ENCODE results near the gene ZCCHC7.

The ZCCHC7 gene

DNA sequence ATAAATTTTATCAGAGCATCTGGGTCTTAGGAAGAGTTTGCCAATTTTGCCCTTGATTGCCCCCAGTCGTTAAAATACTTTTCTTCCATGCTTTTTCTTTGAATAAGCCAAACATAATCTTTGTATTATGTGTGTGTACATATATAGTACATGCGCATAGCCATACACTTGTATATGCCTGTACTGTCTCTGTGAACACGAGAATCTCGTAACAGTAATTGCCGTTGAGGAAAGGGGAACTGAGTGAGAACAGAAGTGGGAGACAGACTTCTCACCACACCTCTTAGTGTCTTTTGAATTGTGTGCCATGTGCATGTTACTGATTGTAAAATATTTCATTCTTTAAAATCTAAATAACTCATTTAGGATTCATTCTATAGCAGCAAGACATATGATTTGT, 222.5 kb downstream of the ZCCHC7 start:
- DNase-seq, result no peak

DNA sequence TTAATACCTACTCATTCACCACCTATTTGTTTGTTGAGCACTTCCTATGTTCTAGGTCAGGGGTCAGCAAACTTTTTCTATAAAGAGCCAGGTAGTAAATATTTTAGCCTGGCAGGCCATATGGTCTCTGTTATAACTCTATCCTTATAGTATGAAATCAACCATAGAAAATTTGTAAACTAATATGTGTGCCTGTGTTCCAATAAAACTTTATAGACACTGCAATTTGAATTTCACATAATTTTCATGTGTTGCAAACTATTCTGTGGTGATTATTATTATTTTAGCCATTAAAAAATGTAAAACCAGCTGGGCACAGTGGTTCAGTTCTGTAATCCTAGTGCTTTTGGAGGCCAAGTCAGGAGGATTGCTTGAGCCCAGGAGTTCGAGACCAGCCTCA, 223.3 kb downstream of the ZCCHC7 start:
- DNase-seq, result no peak

DNA sequence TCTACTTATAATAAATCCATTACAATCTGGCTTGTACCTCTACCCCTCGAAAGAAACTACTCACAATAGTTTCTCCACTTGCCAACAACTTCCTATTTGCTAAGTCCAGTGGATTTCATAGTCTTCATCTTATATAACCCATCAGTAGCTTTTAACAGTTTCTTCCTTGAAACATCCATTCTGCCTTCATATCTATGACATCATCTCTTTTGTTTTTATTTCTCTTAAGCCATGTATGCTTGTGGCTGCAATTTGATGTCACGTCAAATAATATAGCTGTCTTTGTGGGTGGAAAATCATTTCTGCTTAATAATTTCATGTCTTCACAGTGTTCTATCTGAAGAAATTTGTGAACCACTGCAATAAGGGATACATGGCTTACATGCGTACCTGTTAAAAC, 224.7 kb downstream of the ZCCHC7 start:
- no peak for DNase-seq

DNA sequence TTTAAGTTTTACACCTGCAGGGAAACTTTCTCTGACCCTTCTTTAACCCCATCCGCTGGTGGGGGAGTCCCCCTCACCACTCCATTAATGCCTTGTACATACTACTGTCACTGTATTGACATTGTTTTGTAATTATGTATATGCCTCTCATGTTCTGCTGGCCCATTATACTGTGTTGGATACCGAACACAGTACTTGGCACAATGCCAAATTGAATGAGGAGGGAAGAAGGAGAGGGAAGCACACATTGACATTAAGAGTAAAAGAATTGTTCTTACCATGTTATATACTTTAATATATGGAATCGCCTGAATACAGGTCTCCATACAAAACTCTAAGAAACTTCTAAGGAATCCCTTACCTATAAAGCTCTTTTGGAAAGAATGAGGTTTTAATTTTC, 228.5 kb downstream of the ZCCHC7 start:
- no peak for DNase-seq

DNA sequence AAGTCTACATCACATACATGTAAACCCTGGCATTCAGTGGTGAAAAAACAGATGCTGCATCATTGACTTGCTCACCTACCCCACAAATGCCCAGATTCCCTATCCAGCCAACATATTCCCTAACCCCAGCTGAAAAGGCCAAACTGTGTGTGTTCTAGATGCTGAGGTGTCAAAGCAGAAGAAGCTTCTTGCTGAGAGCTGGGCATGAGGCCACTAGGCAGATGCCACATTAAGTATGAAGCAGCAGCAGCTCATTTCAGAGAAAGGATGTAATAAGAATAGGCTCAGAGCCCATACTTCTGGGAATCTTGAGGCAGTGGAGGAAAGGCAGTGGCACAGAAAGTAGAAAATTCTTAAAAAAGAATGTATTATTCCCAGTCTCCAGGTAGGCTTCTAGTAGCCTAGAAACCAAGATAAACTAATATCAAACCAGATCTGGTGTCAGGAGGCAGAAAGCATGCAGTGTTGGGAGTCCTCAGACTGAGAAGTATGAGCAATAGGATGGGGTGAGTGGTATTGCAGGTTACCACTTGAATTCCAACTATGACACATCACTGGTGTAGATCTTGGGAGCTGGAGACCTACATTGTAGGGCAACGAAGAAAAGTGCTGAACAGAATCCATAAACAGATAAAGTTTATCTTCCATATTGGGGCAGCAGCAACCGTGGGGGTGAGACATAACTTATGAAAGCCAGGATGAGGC, 230.3 kb downstream of the ZCCHC7 start:
- no peak for DNase-seq

DNA sequence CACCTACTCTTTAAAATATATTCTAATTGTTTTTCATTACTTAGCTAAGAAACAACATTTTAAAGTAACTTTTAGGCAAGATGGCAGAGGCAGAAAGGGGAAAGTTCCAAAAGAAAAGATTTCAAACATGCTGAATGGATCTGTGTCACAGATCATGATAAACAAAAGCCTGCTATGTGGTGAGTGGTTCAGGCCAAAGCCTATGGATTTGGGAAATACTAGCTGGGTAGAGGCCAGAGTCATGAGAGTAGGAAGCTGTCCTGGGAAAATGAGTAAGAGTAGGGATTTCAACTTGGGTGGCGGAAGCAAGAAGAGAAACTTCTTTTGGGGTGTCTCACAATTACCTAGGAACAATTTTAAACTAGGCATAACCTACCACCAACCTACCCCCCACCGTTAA, 233.4 kb downstream of the ZCCHC7 start:
- DNase-seq, result no peak

DNA sequence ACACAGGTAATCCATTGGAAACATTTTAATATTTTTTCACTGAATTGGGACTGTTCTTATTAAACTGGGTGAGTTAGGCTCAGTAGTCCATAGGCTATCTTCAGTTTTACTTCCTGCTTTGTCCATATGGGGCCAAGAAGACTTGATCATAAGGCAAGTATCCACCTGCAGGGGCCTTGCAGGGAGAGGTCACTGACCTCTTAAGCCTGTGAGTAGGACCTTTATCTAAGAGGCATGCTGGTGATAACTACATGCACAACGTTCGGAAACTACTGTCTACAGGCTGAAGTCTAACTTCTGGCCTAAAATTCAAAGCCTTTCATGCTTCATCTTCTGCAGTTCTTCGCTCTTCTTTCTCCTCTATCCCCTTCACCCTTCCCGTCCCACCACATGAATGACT, 242.1 kb downstream of the ZCCHC7 start:
- no peak for DNase-seq

DNA sequence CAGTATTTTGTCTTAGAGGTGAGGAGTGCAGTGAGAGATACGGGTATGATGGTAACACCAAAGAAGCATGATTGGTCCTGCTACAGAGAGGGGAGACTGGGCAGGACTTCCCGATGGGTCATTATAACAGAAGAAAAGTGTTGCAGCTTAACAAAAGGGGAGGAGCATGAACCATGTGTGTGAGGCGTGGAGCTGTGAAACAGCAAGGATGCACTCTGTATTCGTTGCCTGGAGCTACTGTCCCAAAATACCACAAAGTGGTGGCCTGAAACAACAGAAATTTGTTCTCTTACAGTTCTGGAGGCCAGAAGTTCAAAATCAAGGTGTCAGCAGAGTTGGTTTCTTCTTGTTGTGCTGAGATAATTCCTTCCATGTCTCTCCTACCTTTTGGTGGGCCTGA, 242.8 kb downstream of the ZCCHC7 start:
- no peak for DNase-seq

DNA sequence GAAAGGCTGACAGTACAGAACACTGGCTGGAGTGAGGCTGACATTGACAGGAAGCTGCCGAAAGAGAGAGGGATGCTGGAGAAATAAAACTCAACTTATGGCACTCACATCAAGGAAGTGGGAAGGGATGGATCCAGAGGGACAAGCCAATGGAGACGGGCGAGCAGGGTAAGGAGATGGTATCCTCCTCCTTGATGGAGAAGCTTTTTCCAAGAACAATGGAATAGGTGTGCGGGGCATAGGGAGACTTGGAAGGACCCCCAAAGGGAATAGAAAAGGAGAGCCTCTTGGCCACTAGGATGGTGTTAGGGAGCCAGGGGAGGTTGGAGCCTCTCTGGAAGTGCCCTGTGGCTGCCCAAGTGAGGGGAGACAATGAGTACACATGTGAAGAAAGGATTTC, 243.8 kb downstream of the ZCCHC7 start:
- DNase-seq, result no peak

DNA sequence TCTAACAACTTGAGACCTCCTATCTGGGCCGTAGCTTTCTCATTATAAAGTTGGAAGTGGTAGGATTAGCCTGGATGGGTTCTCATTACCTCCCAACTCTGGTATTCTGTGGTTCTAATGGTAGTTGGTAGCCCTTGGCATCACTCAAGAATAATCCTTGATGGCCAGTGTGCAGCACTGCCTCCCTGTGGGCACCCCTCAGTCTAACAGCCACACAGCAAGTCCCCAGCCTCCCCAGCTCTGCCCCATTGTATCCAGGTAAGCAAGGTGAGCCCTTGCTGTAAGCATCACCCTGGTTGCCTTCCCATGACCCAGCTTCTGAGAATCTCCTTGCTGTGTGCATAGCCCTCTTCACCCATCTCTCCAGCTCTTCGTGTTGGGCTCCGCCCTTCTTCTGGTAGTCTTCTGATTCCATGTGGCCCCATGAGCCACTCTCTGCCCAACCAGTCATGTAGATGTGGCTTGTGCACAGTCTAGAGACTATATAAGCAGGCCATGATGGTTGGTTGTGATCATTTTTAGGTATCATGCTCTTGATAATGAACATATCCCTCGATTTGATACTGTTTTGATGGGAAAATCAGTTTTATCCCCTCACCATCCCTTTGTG, 244.5 kb downstream of the ZCCHC7 start:
- no peak for DNase-seq

DNA sequence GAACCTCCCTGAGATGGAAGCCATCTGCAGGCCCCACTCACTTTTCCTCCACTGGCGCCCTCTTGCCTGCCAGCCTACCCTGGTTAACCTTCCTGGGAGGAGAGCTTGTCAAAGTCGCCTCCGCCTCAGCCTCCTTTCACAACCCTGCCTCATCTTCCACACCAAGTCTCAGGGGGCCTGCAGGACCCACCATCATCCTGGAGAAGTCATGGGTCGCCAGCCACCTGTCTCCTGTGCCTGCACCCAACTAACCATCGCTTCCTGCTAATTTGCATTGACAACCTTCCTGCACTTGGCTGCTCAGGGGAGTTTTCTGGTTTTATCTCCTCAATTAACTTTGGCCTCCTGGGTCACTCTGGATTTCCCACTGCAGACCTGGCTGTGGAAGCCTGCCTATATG, 249.3 kb downstream of the ZCCHC7 start:
- DNase-seq, result no peak

DNA sequence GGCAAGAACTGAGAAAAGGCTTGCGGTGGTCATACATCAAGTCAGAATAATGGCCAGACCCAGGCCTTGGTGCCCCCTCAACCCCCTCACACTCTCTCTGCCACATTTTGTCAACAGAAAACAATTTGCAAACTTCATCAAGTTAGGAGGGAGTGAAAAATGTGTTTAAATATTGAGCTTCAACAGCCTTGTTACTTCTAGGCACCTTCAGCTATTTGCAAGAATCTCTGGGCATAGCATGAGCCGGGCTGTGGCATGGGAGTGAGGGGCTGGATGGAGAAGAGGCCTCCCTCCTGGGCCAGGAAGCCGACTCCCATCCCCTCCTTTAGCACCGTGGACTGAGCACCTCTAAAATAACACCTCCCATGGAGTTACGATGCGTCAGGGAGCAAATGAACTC, 249.9 kb downstream of the ZCCHC7 start:
- DNase-seq, result no peak

DNA sequence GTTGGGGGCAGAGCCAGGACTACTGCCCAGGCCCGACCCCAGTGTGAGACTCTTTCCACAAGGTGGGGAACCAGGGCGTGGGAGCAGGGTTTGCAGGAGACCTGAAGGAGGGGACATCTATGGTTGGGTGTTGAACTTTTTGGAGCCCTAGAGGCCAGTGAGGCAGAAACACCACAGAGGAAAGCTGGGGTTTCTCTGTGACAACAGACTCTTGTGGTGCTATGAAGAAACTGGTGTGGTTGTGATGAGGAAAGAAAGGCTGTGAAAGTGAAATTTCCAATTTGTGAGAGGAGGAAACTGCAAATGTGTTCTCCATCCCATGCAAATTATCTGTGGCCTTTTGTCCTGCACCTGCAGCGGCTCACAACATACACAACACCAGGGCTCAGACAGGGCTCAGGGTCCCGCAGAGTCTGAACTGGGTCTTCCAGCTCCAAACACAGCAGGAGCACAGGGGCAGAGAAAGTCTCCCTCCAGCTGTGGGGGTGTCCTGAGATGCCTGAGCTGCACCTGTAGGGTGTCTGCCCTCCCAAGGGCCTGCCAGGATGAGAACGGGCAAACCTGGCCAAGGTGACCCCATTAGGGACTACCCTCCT, 250.7 kb downstream of the ZCCHC7 start:
- no peak for DNase-seq

DNA sequence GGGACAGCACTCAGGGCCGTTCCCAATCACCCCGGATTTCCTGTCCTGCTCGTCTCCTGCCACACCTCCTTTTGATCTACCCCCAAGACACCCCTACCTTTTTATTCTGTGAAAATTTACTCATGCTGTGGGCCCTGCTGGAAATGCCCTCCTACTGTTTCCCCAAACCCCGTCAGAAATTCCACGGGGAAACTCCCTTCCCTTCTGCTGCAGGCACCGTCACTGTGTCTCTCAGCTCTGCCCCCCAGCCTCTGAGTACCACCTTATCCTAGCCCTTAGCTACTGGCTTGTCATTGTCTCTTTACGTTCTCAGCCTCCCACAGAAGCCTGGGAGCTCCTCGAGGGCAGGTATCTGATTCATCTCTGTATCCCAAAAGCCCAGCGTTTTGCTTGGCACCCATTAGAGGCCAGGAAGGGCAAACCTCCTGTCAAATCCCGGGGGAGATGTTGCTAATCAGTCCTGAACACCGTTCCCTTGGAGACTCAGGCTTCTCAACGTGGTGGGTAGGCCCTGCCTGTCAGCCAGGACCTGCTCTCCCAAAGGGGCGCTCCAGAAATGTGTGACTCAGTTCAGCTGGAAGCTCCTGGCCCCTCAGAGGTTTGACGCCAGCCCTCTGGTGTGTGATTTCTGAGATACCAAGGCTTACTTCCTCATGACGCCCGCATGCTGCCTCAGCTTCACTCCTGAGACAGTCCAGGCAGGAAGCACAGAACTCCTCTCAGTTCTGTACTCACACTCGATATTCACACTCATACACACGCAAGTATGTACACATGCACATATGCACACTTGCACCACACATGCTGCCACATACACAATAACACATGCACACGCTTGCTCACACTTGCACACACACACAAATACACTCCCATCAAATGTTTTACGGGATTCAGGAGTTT, 251.4 kb downstream of the ZCCHC7 start:
- DNase-seq, result no peak

DNA sequence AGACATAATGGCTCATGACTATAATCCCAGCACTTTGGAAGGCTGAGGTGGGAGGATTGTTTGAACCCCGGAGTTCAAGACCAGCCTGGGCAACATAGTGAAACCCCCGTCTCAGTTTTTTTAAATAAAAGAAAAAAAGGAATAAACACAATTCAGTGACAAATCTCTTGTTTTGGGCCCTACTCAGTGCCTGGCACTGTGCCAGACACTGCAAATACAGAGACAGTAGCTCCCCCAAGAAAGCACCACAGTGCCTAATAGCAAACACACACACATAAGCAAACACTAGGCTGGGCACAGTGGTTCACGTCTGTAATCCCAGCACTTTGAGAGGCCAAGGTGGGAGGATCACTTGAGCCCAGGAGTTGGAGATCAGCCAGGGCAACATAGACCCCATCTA, 252.5 kb downstream of the ZCCHC7 start:
- DNase-seq, result no peak

DNA sequence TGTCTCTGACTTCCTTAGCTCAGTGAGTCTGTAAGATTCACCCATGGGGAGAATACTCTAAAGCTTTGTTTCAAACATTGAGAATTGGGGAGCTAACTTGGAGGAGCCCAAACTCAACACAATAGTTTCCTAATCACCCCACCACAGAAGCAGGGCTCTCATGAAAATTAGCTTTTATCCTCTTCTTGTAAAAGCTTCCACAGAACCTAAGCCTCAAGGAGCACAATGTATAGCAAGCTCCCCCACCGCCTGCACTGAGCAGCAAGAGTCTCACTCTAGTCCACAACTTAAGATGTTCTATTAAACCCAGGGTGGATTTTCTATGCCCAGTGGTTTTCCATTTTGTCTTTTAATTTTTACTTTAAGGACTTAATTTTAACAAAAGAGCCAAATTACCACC, 253.2 kb downstream of the ZCCHC7 start:
- DNase-seq, result no peak

DNA sequence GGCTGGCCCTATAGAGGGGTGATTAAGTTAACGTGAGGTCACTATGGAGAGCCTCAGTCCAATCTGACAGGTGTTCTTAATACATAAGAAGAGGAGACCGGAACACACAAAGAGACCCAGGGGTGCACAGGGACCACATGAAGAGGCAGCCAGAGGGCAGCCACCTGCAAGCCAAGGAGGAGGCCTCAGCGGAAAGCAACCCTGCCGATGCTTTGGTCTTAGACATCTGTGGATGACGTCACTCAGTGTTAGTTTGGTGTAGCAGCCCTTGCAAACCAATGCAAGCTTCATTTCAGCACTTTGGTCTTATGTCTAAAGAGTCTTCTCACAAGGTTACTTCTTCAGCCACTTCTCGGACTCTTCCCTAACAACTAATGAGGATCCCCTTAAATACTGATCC, 254.5 kb downstream of the ZCCHC7 start:
- DNase-seq, result no peak

DNA sequence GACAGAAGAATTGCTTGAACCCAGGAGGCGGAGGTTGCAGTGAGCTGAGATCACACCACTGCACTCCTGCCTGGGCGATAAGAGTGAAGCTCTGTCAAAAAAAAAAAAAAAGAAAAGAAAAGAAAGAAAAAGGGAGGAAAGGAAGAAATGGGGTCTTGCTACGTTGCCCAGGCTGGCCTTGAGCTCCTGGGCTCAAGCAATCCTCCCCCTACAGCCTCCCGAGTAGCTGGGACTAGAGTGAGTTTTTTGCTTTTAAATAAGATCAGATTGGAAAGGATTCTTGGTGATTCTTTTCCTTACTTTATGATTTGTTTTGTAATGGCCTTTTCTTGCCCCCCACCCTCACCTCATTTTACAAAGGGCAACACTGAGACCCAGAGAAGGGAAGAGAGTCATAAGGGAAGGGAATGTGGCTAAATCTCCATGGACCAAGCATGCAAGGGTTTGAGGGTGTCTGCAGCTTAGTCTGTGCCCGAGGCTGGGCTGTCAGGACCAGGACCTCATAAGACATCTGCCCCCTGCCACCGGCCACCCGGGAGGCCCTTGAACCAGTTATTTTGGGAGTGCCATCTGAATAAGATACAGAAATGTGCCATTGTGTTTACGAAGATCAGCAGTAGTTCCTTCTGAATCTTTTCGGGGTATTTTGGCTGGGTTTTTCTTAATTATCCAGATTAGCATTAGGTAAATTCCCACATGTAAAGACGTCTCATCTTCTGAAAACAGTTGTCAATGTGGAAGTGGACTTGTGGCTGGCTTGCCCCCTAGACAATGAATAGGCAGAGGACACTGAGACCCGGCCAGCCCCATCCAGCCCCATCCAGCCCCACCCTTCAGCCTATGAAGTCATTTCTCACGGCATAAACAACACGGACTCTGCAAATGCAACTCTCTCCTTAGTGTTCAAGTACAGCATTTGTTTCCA, 257.6 kb downstream of the ZCCHC7 start:
- no peak for DNase-seq

DNA sequence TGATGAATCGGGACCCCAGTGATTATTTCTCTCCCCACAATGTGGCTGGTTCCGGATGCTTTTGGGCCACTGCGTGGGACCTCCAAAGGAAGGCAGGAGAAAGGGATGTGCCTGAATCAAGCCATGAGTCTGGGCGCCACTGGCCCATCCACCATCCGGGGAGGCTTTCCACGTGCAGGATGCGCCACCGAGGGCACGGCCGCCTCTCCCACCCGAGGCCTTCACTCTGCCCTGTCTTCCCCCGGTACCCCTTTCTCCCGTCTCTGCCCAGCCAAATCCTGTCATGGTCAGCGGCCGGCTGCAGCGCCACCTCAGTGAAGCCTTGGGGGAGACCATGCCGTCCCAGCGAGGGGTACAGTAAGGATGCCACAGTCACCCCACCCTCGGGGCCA, 258.2 kb downstream of the ZCCHC7 start:
- no peak for DNase-seq

DNA sequence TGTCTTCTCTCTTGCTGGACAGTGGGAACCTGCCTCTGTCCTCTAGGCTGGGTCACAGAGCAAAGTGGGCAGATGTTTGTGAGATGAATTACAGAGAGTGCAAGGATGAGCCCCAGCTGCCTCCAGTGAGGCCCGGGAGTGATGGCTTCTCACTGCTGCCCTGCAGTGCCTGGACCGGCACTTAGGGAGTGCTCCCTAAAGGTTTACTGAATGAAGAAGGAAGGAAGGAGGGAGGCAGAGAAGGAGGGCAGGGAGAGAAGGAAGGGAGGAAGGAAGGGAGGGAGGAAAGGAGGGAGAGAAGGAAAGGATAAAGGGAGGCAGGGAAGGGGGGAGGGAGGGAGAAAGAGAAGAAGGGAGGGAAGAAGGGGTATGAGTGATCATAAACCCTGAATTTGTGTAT, 259.5 kb downstream of the ZCCHC7 start:
- no peak for DNase-seq

DNA sequence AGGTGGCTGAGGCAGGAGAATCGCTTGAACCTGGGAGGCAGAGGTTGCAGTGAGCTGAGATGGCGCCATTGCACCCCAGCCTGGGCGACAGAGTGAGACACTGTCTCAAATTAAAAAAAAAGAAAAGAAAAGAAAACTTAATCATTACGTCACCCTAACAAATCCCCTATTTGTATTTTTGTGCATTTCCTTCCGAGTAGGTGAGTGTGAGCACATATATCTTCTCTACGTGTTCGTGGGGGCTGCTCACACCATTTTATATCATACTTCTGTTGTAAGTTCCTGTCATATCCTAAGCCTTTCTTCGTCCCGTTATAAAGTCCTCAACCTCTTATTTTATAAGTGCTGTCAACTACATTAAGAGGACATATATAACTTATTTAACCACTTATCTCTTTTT, 260.2 kb downstream of the ZCCHC7 start:
- DNase-seq, result no peak

DNA sequence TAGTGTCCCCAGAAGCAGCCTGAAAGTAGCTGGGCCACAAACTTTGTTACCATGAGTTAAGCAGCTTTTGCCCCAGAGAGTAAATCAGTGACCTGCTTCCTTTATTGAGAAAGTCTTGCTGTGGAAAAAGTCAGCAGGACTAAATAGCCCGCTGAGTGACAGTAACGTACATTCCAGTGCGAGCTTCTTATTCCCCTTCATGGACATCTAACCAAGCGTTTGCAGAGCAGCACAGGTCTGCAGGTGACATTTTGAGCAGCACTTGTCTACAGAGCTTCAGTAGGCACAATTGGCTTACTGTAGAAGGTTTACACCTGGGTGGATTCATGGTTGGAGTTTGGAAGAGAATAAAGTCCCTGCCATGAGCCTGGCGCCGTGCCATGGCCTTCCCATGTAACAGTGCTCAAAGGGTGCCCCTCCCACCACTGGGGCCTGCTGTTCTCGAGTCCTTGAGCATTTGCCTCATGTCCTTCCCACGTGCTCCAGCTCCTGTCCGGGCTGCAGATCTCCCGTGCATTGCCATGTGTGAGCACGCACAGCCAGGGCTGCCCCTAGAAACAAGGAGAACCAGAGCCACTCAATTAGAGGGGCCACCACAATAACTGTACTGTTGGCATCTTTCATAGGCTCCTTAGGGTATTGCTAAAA, 260.8 kb downstream of the ZCCHC7 start:
- DNase-seq, result no peak

Data from NCI-H774 (cell line).